CD4-positive, alpha-beta memory T cell (primary cell): ENCODE results near the gene GPR45. TPM values are rescaled to one million over a fixed set of nuclear protein-coding genes. Genes with fewer than 3 reads are reported as not detected.

Source experiments
- CTCF ChIA-PET: fragments of 350-600 bp; sonication (Branson Sonifier 250); formaldehyde crosslinking; loops from one replicate; lab custom pipeline; 2021; ENCODE audit warnings: inconsistent platforms; ENCODE audit not compliant: partially characterized antibody; lab: Charles Lee
- POLR2A ChIA-PET: fragments of 350-600 bp; sonication (Branson Sonifier 250); formaldehyde crosslinking; loops from one replicate; lab custom pipeline; 2021; ENCODE audit not compliant: partially characterized antibody; lab: Charles Lee
- DNase-seq, 5 donors: peaks; one replicate each; pipeline versions ENCODE4 v3.0.0 to v3.0.0-alpha.2; 2020 to 2022; ENCODE audit warnings: mixed read lengths in 1 of 5
- H3K27ac ChIP-seq: one replicate; pipeline ENCODE4 v1.7.0; 2013; ENCODE audit warnings: low read depth, low read length
- H3K27me3 ChIP-seq: 2 replicates; pipeline ENCODE4 v1.7.0; 2013; ENCODE audit warnings: mild to moderate bottlenecking, low read length, moderate library complexity; ENCODE audit not compliant: insufficient read depth
- H3K36me3 ChIP-seq: 2 replicates; pipeline ENCODE4 v1.7.0; 2013; ENCODE audit warnings: mild to moderate bottlenecking, low read length, moderate library complexity; ENCODE audit not compliant: insufficient read depth
- H3K4me1 ChIP-seq: 2 replicates; pipeline ENCODE4 v1.7.0; 2013; ENCODE audit warnings: mild to moderate bottlenecking, low read length, moderate library complexity; ENCODE audit not compliant: insufficient read depth
- H3K4me3 ChIP-seq, 2 donors: one replicate each; pipeline ENCODE4 v1.7.0; 2013; ENCODE audit warnings: low read length in 2 of 2, mild to moderate bottlenecking in 1 of 2
- H3K9me3 ChIP-seq, 2 donors: one replicate each; pipeline ENCODE4 v1.7.0; 2013; ENCODE audit warnings: low read length in 2 of 2, control low read depth in 1 of 2; ENCODE audit not compliant: control insufficient read depth in 1 of 2
- H3K27ac Mint-ChIP-seq, 7 donors: one replicate each; pipeline ENCODE4 v1.8.0; 2020 to 2021; ENCODE audit warnings: mixed read lengths in 7 of 7, mild to moderate bottlenecking in 6 of 7, inconsistent platforms in 3 of 7, moderate library complexity in 3 of 7
- H3K27me3 Mint-ChIP-seq, 2 donors: one replicate each; pipeline ENCODE4 v1.8.0; 2020 to 2021; ENCODE audit warnings: mixed read lengths in 2 of 2
- H3K36me3 Mint-ChIP-seq, 2 donors: one replicate each; pipeline ENCODE4 v1.8.0; 2020 to 2021; ENCODE audit warnings: mixed read lengths in 2 of 2, inconsistent platforms in 1 of 2, mild to moderate bottlenecking in 1 of 2
- H3K4me1 Mint-ChIP-seq, 4 donors: one replicate each; pipeline ENCODE4 v1.8.0; 2020 to 2021; ENCODE audit warnings: mixed read lengths in 4 of 4, mild to moderate bottlenecking in 1 of 4
- H3K4me3 Mint-ChIP-seq, 8 donors: one replicate each; pipeline ENCODE4 v1.8.0; 2020 to 2021; ENCODE audit warnings: mixed read lengths in 8 of 8, mild to moderate bottlenecking in 7 of 8, moderate library complexity in 6 of 8, inconsistent platforms in 3 of 8
- H3K9me3 Mint-ChIP-seq, 8 donors: one replicate each; pipeline ENCODE4 v1.8.0; 2020 to 2021; ENCODE audit warnings: mixed read lengths in 8 of 8, mild to moderate bottlenecking in 5 of 8, inconsistent platforms in 3 of 8, moderate library complexity in 1 of 8
- intact Hi-C: fragments of 100-400 bp; cut with micrococcal nuclease; formaldehyde crosslinking; loops from one replicate; pipeline ENCODE4 v1.15.1; 2023
- polyA plus RNA-seq, 2 donors: library from polyadenylated mRNA; unstranded; fragments of 300-500 nt; fragmentation: Illumina TruSeq; gene quantifications; one replicate each; pipeline ENCODE4 v1.2.3, GENCODE V29; 2021
- total RNA-seq, 2 experiments: library from RNA; stranded (reverse); gene quantifications; one replicate each; pipeline ENCODE4 v1.2.3, GENCODE V29; 2021

GPR45 gene
- total and polyA plus RNA-seq, 4 experiments from 2014 or later = not detected

GRCh38 chr2:105235388-105236059 is 6.0 kb upstream of the GPR45 start:
- no peaks in the 10 kb centered on the region for H3K9me3 Mint-ChIP-seq
- no peaks in the 10 kb centered on the region for H3K36me3 Mint-ChIP-seq
- H3K36me3 ChIP-seq = no peaks in the 10 kb centered on the region
- H3K4me3 Mint-ChIP-seq = peak overlapping the region in 1 of 8 donors; percentile 20
- H3K4me3 ChIP-seq = no peak overlapping the region
- POLR2A ChIA-PET = no interaction called here
- no peaks in the 10 kb centered on the region for H3K9me3 ChIP-seq
- H3K27ac Mint-ChIP-seq = peak overlapping the region in 1 of 7 donors; percentile 82
- intact Hi-C loops = loop anchor here (1.0 kb wide), 1 partner anchor 121 kb away; no protein-coding TSS in a partner anchor
- DNase-seq = peak in 4 of 5 donors; percentile 20 to 29 (median 26)
- peaks cover 12% of the 10 kb centered on the region for H3K4me1 ChIP-seq
- CTCF ChIA-PET = interaction anchor here (0.7 to 9.9 kb wide), 10 partner anchors 9 to 127 kb away, joined by 3 to 112 read pairs (median 4); no protein-coding TSS in a partner anchor
- H3K4me1 Mint-ChIP-seq = peaks cover 5 to 22% (median 13%) of the 10 kb centered on the region in 4 donors
- no peak overlapping the region for H3K27ac ChIP-seq
- H3K27me3 Mint-ChIP-seq = peaks cover 11% of the 10 kb centered on the region in 2 donors
- H3K27me3 ChIP-seq = no peaks in the 10 kb centered on the region

DNA sequence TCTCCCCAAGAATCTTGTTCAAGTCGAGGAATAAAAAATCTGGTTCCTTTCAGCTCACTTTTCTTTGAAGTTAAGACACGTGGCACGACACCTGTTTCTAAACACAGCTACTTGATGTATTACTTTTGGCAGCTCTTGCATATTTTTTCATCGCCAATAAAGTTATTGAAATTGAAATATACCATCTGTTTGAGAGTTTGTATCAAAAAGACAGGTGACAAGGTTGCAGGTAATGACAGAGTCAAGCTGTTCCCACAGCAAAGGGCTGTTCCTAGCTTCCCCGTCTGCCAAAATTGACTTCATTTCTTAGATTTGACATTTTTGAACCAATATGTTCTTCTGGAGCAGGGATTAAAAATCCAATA is 5.5 kb upstream of the GPR45 start:
- Mint-ChIP-seq H3K9me3 (no peaks in the 10 kb centered on the region), H3K4me1 (peaks cover 5 to 22% (median 13%) of the 10 kb centered on the region in 4 donors), H3K36me3 (no peaks in the 10 kb centered on the region), H3K4me3 (peak overlapping the region in 1 of 8 donors; percentile 20), H3K27me3 (peaks cover 11% of the 10 kb centered on the region in 2 donors), H3K27ac (peak overlapping the region in 1 of 7 donors; percentile 82)
- ChIA-PET POLR2A (no interaction called here), CTCF (interaction anchor here (0.7 to 9.9 kb wide), 10 partner anchors 9 to 127 kb away, joined by 3 to 112 read pairs (median 4); no protein-coding TSS in a partner anchor)
- intact Hi-C loops = no loop called here
- no peak for DNase-seq
- H3K36me3 ChIP-seq = no peaks in the 10 kb centered on the region
- H3K4me1 ChIP-seq = peaks cover 12% of the 10 kb centered on the region
- H3K27me3 ChIP-seq = no peaks in the 10 kb centered on the region
- H3K4me3 ChIP-seq = no peak overlapping the region
- H3K27ac ChIP-seq = no peak overlapping the region
- no peaks in the 10 kb centered on the region for H3K9me3 ChIP-seq

- H3K4me3 Mint-ChIP-seq = peak overlapping the region in 5 of 8 donors; percentile 18 to 62 (median 59)
- Histone ChIP-seq H3K27me3 (no peaks in the 10 kb centered on the region), H3K4me1 (peaks cover 12% of the 10 kb centered on the region), H3K4me3 (no peak overlapping the region), H3K27ac (no peak overlapping the region), H3K36me3 (no peaks in the 10 kb centered on the region), H3K9me3 (no peaks in the 10 kb centered on the region)
- H3K27ac Mint-ChIP-seq = no peak overlapping the region
- CTCF ChIA-PET = interaction anchor here (0.6 to 9.9 kb wide), 8 partner anchors 8 to 1345 kb away, joined by 3 to 112 read pairs (median 4); no protein-coding TSS in a partner anchor
- POLR2A ChIA-PET = no interaction called here
- no peaks in the 10 kb centered on the region for H3K36me3 Mint-ChIP-seq
- peaks cover 10 to 12% of the 10 kb centered on the region in 2 donors for H3K27me3 Mint-ChIP-seq
- peak in 2 of 5 donors; percentile 9 to 11 for DNase-seq
- intact Hi-C loops = no loop called here
- H3K9me3 Mint-ChIP-seq = no peaks in the 10 kb centered on the region
- H3K4me1 Mint-ChIP-seq = peaks cover 5 to 22% (median 13%) of the 10 kb centered on the region in 4 donors
Measured at GRCh38 chr2:105237045-105237765, 4.3 kb upstream of the GPR45 start.

DNA sequence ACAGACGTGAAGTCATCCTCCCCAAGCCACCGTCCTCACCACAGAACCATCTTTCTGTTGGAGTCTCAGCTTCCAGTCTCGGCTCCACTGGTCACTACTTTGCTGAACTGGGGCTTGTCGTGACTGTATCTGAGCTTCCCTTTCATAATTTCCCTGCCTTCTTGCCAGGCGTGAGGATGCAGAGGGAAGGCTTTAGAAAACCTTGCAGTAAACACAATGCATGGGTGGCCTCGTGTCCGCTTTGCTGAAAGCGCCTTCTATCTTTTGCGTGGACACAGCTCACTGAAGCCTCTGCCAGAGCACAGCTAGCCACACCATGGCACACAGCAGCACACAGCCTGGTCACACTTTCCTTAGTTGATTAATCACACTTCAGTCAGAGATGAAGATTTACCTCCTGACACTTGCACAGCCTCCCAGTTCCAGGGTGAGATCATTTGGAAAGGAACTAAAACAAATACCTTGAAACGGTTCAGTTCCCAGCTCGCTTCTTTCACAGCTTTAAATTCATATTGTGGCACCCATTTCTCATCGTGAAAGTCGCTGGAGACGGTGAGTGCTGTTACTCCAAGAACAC is 2.8 kb upstream of the GPR45 start:
- Histone ChIP-seq H3K4me3 (no peak overlapping the region), H3K27ac (no peak overlapping the region), H3K9me3 (no peaks in the 10 kb centered on the region), H3K4me1 (peaks cover 12% of the 10 kb centered on the region), H3K36me3 (no peaks in the 10 kb centered on the region), H3K27me3 (no peaks in the 10 kb centered on the region)
- Mint-ChIP-seq H3K4me3 (no peak overlapping the region), H3K9me3 (no peaks in the 10 kb centered on the region), H3K4me1 (peaks cover 5 to 22% (median 13%) of the 10 kb centered on the region in 4 donors), H3K27me3 (peaks cover 9 to 12% of the 10 kb centered on the region in 2 donors), H3K36me3 (no peaks in the 10 kb centered on the region), H3K27ac (no peak overlapping the region)
- ChIA-PET CTCF (interaction anchor here (0.8 to 9.9 kb wide), 9 partner anchors 8 to 1315 kb away, joined by 3 to 112 read pairs (median 5); no protein-coding TSS in a partner anchor), POLR2A (no interaction called here)
- intact Hi-C loops = no loop called here
- no peak for DNase-seq

DNA sequence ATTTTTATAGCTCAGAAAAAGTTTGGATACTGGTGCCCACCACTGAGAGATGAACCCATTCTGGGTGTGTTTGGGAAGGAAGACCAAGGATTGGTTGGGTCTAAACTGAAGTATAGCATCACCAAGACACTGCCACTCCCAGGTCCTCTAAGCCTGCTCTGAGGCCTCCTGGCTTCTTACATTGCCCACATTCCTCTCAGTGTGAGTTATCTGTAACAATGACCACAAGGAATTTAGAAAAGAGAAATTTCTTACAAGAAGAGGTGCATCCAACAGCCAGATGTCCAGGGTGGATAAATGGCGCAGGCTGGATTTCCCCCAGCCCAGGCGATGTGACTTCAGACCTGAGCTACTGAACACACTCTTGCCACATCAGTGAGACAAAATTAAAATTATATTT is 1.6 kb upstream of the GPR45 start:
- intact Hi-C loops = no loop called here
- H3K36me3 ChIP-seq = no peaks in the 10 kb centered on the region
- DNase-seq = no peak
- H3K4me3 Mint-ChIP-seq = no peak overlapping the region
- no peaks in the 10 kb centered on the region for H3K36me3 Mint-ChIP-seq
- no peaks in the 10 kb centered on the region for H3K9me3 ChIP-seq
- no peak overlapping the region for H3K4me3 ChIP-seq
- ChIA-PET POLR2A (no interaction called here), CTCF (interaction anchor here (0.8 to 9.9 kb wide), 5 partner anchors 15 to 124 kb away, joined by 3 to 112 read pairs (median 5); no protein-coding TSS in a partner anchor)
- H3K9me3 Mint-ChIP-seq = no peaks in the 10 kb centered on the region
- peaks cover 5 to 22% (median 13%) of the 10 kb centered on the region in 4 donors for H3K4me1 Mint-ChIP-seq
- H3K27me3 ChIP-seq = no peaks in the 10 kb centered on the region
- H3K27ac ChIP-seq = no peak overlapping the region
- H3K27ac Mint-ChIP-seq = no peak overlapping the region
- H3K27me3 Mint-ChIP-seq = peaks cover 9 to 12% of the 10 kb centered on the region in 2 donors
- peaks cover 12% of the 10 kb centered on the region for H3K4me1 ChIP-seq

- Histone ChIP-seq H3K4me1 (peaks cover 4% of the 10 kb centered on the region), H3K9me3 (no peaks in the 10 kb centered on the region), H3K27me3 (no peaks in the 10 kb centered on the region), H3K27ac (no peak overlapping the region), H3K36me3 (no peaks in the 10 kb centered on the region), H3K4me3 (no peak overlapping the region)
- Mint-ChIP-seq H3K9me3 (no peaks in the 10 kb centered on the region), H3K36me3 (no peaks in the 10 kb centered on the region), H3K4me3 (no peak overlapping the region), H3K27ac (no peak overlapping the region), H3K4me1 (peaks cover under 1 to 4% (median 2%) of the 10 kb centered on the region in 4 donors), H3K27me3 (peaks cover 5 to 9% of the 10 kb centered on the region in 2 donors)
- CTCF ChIA-PET = interaction anchor here (2.8 kb wide), 1 partner anchor 10 kb away, joined by 10 read pairs; no protein-coding TSS in a partner anchor
- DNase-seq = no peak
- POLR2A ChIA-PET = no interaction called here
- intact Hi-C loops = no loop called here
Measured at GRCh38 chr2:105242286-105242993, 897 bp downstream of the GPR45 start.
